GM20000 (cell line): ENCODE results near the gene BAIAP3.

Source experiments
- DNase-seq: peaks from one replicate; pipeline ENCODE4 v3.0.0; 2012; ENCODE audit warnings: low spot score
- CTCF ChIP-seq: IDR thresholded peaks from 2 replicates; pipeline ENCODE4 v1.5.1; 2012; ENCODE audit warnings: mild to moderate bottlenecking, control low read depth; ENCODE audit errors: extremely low read depth, missing control alignments

BAIAP3 gene

GRCh38 chr16:1349951-1350350 is 16.5 kb downstream of the BAIAP3 start:
- no peak for TF ChIP-seq CTCF
- DNase-seq = no peak

- TF ChIP-seq CTCF = no peak
- DNase-seq = no peak
These were observed 17.2 kb downstream of the BAIAP3 start for GRCh38 chr16:1350691-1351090.

GRCh38 chr16:1351215-1351581 is 17.8 kb downstream of the BAIAP3 start:
- DNase-seq = no peak
- TF ChIP-seq CTCF = no peak

- TF ChIP-seq CTCF = no peak
- DNase-seq = peak; percentile 99
These were observed 18.3 kb downstream of the BAIAP3 start, which contains the start of the genes GNPTG and TSR3 for GRCh38 chr16:1351582-1352362. GNPTG (plus strand) TSS chr16:1351931; CDS start chr16:1351966, 35 bp downstream. TSR3 (minus strand) TSS chr16:1351878; CDS start chr16:1351804, 74 bp downstream.

- no peak for TF ChIP-seq CTCF
These were observed 21.5 kb downstream of the BAIAP3 start for GRCh38 chr16:1354815-1355540.

GRCh38 chr16:1355591-1355990 is 22.1 kb downstream of the BAIAP3 start:
- no peak for DNase-seq
- TF ChIP-seq CTCF = no peak

More at GRCh38 chr16:1354815-1355540, 21.5 kb downstream of the BAIAP3 start:
- no peak for DNase-seq
